ENCODE data around the gene FABP7. TPM values are rescaled to one million over a fixed set of nuclear protein-coding genes. Genes with fewer than 3 reads are reported as not detected.

FABP7 gene
- total RNA-seq, 2 donors from 2014 or later: not detected

- Mint-ChIP-seq H3K4me1 (ENCODE audit: low read depth in 2 of 2) (no peaks in the 10 kb centered on the region), H3K27me3 (peaks cover 0 to 9% of the 10 kb centered on the region in 2 donors), H3K27ac (no peak overlapping the region), H3K4me3 (no peak overlapping the region), H3K36me3 (no peaks in the 10 kb centered on the region), H3K9me3 (no peaks in the 10 kb centered on the region)
- DNase-seq (ENCODE audit: low spot score) (no peak), ATAC-seq (no peak)
Observed at GRCh38 chr6:122809691-122810090, 30.2 kb downstream of the FABP7 start.

DNA sequence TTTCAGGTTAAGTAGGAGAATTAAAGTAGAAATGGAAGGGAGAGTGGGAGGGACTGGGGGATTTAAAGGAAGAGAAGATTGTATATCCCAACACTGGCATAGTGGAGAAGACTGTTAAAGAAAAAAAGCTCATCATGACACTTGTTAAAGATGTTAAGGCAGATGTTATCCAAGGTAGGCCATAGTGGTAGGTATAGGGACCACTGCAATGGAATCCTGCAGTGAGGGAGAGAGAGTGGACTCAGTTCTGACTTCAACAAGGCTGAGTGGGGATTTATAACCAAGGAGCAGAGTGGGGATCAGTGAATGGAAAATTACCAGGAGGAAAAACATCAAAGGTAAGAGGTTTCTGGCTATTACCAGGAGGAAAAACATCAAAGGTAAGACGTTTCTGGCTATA is 30.7 kb downstream of the FABP7 start:
- H3K27me3 Mint-ChIP-seq: peaks cover 0 to 10% of the 10 kb centered on the region in 2 donors
- H3K36me3 Mint-ChIP-seq: no peaks in the 10 kb centered on the region
- ATAC-seq (no peak), DNase-seq (ENCODE audit: low spot score) (no peak)
- H3K4me1 Mint-ChIP-seq (ENCODE audit: low read depth in 2 of 2): no peaks in the 10 kb centered on the region
- no peaks in the 10 kb centered on the region for H3K9me3 Mint-ChIP-seq
- H3K4me3 Mint-ChIP-seq: no peak overlapping the region
- H3K27ac Mint-ChIP-seq: no peak overlapping the region

GRCh38 chr6:122817358-122817757 is 37.8 kb downstream of the FABP7 start:
- no peak for DNase-seq (ENCODE audit: low spot score)
- Mint-ChIP-seq H3K9me3 (no peaks in the 10 kb centered on the region), H3K27me3 (peaks cover 9 to 12% of the 10 kb centered on the region in 2 donors), H3K36me3 (no peaks in the 10 kb centered on the region), H3K4me3 (no peak overlapping the region), H3K27ac (no peak overlapping the region), H3K4me1 (ENCODE audit: low read depth in 2 of 2) (no peaks in the 10 kb centered on the region)
- no peak for ATAC-seq

DNA sequence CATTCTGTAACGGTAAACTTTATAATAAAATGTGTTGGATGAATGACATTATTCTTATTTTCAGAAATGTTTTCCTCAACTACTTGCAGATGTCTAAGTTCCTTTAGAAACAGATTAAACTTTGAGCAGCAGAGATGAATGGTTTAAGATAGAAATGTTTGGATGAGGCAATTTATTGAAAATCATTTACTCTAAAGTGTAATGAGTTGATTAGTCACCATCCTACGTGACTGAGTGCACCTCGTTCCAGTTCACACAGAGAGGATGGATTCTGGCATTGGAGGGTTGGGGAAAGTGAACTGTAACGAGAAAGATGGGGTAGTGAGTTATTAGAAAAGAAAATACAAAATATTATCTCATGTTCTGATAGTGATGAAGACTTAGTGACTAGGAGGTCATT is 38.2 kb downstream of the FABP7 start:
- DNase-seq (ENCODE audit: low spot score) (no peak), ATAC-seq (no peak)
- no peak overlapping the region for H3K4me3 Mint-ChIP-seq
- H3K27ac Mint-ChIP-seq: no peak overlapping the region
- no peaks in the 10 kb centered on the region for H3K9me3 Mint-ChIP-seq
- no peaks in the 10 kb centered on the region for H3K36me3 Mint-ChIP-seq
- H3K4me1 Mint-ChIP-seq (ENCODE audit: low read depth in 2 of 2): no peaks in the 10 kb centered on the region
- H3K27me3 Mint-ChIP-seq: peaks cover 9 to 12% of the 10 kb centered on the region in 2 donors

- H3K27ac Mint-ChIP-seq: no peak overlapping the region
- H3K4me3 Mint-ChIP-seq: no peak overlapping the region
- ATAC-seq: no peak
- H3K4me1 Mint-ChIP-seq (ENCODE audit: low read depth in 2 of 2): no peaks in the 10 kb centered on the region
- H3K36me3 Mint-ChIP-seq: no peaks in the 10 kb centered on the region
- no peaks in the 10 kb centered on the region for H3K9me3 Mint-ChIP-seq
- no peak for DNase-seq (ENCODE audit: low spot score)
- peaks cover 6 to 9% of the 10 kb centered on the region in 2 donors for H3K27me3 Mint-ChIP-seq
Observed at GRCh38 chr6:122818866-122819265, 39.4 kb downstream of the FABP7 start.

DNA sequence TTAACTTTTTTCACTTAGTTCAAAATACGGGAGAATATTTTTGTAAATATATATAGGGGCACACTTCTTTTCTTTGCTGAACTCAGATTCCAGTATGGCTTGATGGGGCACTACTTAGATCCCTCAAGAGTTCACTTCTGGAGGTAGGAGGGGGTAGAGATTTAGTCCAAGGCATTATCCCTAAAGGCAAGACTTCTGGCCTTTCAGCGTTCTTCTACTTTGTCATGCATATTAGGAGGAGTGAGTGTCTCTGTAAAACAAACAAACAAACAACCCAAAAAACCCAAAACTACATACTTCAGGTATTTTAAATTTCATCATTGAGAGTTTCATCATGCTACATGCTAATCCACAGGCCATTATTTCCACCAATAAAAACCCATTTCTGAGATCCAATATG is 41.6 kb downstream of the FABP7 start:
- peaks cover 4 to 9% of the 10 kb centered on the region in 2 donors for H3K27me3 Mint-ChIP-seq
- H3K36me3 Mint-ChIP-seq: no peaks in the 10 kb centered on the region
- no peak overlapping the region for H3K27ac Mint-ChIP-seq
- H3K4me1 Mint-ChIP-seq (ENCODE audit: low read depth in 2 of 2): no peaks in the 10 kb centered on the region
- ATAC-seq: no peak
- DNase-seq (ENCODE audit: low spot score): no peak
- no peak overlapping the region for H3K4me3 Mint-ChIP-seq
- H3K9me3 Mint-ChIP-seq: no peaks in the 10 kb centered on the region

- Mint-ChIP-seq H3K36me3 (no peaks in the 10 kb centered on the region), H3K27ac (no peak overlapping the region), H3K4me3 (no peak overlapping the region), H3K4me1 (ENCODE audit: low read depth in 2 of 2) (no peaks in the 10 kb centered on the region), H3K27me3 (peaks cover 0 to 7% of the 10 kb centered on the region in 2 donors), H3K9me3 (no peaks in the 10 kb centered on the region)
- no peak for DNase-seq (ENCODE audit: low spot score)
- no peak for ATAC-seq
Observed at GRCh38 chr6:122825163-122825562, 45.6 kb downstream of the FABP7 start.

DNA sequence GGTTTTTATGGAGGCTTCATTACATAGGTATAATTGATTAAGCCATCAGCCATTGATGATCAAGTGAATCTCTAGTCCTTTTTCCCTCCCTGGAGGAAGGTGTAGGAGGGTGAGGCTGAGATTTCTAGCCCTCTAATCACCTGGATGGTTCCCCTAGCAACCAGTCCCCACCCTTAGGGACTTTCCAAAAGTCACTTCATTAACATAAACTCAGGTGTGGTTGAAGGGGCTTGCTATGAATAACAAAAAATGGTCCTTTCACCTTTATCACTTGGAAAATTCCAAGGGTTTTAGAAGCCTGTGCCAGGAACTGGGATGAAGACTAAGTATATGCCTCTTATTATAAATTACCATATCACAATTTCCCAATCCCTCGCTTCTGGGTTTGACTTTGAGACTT is 49.9 kb downstream of the FABP7 start:
- H3K36me3 Mint-ChIP-seq: no peaks in the 10 kb centered on the region
- H3K9me3 Mint-ChIP-seq: no peaks in the 10 kb centered on the region
- H3K4me3 Mint-ChIP-seq: no peak overlapping the region
- no peak for ATAC-seq
- peaks cover 0 to 18% of the 10 kb centered on the region in 2 donors for H3K27me3 Mint-ChIP-seq
- no peak overlapping the region for H3K27ac Mint-ChIP-seq
- H3K4me1 Mint-ChIP-seq (ENCODE audit: low read depth in 2 of 2): no peaks in the 10 kb centered on the region
- DNase-seq (ENCODE audit: low spot score): no peak

- H3K4me3 Mint-ChIP-seq: no peak overlapping the region
- no peaks in the 10 kb centered on the region for H3K9me3 Mint-ChIP-seq
- ATAC-seq: no peak
Observed at GRCh38 chr6:122831511-122831910, 52.0 kb downstream of the FABP7 start.

DNA sequence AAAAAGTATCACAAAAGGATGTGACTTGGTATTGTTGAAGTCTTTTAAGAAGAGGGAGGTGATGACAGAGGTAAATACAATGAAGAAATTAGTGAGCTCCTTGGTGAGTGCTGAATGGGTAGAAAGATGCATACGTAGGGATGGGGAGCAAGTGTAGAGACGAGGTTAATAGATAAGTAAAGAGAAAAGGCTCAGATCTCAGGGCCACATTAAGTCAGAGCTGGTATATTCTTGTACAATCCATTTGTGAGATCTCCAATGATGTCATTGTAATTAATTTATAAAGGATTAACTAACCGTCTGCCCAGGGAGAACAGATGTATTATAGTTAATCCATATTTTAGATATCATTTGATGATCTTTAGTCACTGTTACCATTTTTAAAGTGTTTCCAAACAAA is 52.9 kb downstream of the FABP7 start:
- ATAC-seq: no peak
- DNase-seq (ENCODE audit: low spot score): no peak
- Mint-ChIP-seq H3K27ac (no peak overlapping the region), H3K27me3 (peaks cover 0 to 23% of the 10 kb centered on the region in 2 donors), H3K9me3 (no peaks in the 10 kb centered on the region), H3K4me1 (ENCODE audit: low read depth in 2 of 2) (no peaks in the 10 kb centered on the region), H3K36me3 (no peaks in the 10 kb centered on the region), H3K4me3 (no peak overlapping the region)

More at GRCh38 chr6:122831511-122831910, 52.0 kb downstream of the FABP7 start:
- peaks cover 0 to 22% of the 10 kb centered on the region in 2 donors for H3K27me3 Mint-ChIP-seq
- H3K4me1 Mint-ChIP-seq (ENCODE audit: low read depth in 2 of 2): no peaks in the 10 kb centered on the region
- no peaks in the 10 kb centered on the region for H3K36me3 Mint-ChIP-seq
- no peak overlapping the region for H3K27ac Mint-ChIP-seq
- no peak for DNase-seq (ENCODE audit: low spot score)

DNA sequence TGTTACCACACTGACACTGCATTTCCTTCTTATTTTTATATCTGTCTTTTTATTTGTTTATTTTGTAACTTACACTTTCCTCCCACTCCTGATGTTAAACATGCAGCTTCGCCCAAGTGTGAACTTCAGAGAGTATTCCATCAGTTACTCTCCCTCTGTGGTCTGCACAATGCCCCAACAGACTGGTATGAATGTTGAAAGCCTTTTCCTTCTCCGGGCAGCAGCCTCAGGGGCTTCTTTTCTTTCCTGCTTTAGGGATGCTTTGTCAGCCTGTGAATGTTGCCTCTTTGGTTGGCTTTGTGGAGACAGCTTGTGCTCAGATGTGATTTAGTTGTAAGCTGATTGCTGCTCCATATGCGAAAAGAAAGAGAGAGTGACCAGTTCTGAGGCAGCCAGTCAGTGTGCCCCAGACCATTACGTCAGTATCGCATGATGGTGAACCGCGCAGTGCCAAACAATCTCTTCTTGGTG is 53.5 kb downstream of the FABP7 start:
- Mint-ChIP-seq H3K4me3 (no peak overlapping the region), H3K27me3 (peaks cover 0 to 23% of the 10 kb centered on the region in 2 donors), H3K9me3 (no peaks in the 10 kb centered on the region), H3K27ac (no peak overlapping the region), H3K36me3 (no peaks in the 10 kb centered on the region), H3K4me1 (ENCODE audit: low read depth in 2 of 2) (no peaks in the 10 kb centered on the region)
- ATAC-seq (no peak), DNase-seq (ENCODE audit: low spot score) (no peak)

Other genes starting within 250 kb of the FABP7 start
- gene PKIB, start 169.3 kb upstream of the FABP7 start, total RNA-seq: not detected
- 1 to 10 TPM; 3.4 to 8.1 TPM for gene SMPDL3A, start 9.5 kb downstream of the FABP7 start, total RNA-seq
- gene CLVS2, start 216.5 kb downstream of the FABP7 start, total RNA-seq: not detected

Data from natural killer cell treated with Interleukin-12 subunit alpha and Interleukin-12 subunit beta and Interleukin-15 and Interleukin-18, amount 100 ng/mL, for 72 hours (primary cell).